ENCODE data around the gene RBP2. TPM values are rescaled to one million over a fixed set of nuclear protein-coding genes. Genes with fewer than 3 reads are reported as not detected.
A peak's percentile ranks its signal among the peaks of the same experiment; 100 is the strongest.

The RBP2 gene
- polyA plus RNA-seq, 2 of the 4 experiments (the other 2 are of a cell fraction), result not detected

DNA sequence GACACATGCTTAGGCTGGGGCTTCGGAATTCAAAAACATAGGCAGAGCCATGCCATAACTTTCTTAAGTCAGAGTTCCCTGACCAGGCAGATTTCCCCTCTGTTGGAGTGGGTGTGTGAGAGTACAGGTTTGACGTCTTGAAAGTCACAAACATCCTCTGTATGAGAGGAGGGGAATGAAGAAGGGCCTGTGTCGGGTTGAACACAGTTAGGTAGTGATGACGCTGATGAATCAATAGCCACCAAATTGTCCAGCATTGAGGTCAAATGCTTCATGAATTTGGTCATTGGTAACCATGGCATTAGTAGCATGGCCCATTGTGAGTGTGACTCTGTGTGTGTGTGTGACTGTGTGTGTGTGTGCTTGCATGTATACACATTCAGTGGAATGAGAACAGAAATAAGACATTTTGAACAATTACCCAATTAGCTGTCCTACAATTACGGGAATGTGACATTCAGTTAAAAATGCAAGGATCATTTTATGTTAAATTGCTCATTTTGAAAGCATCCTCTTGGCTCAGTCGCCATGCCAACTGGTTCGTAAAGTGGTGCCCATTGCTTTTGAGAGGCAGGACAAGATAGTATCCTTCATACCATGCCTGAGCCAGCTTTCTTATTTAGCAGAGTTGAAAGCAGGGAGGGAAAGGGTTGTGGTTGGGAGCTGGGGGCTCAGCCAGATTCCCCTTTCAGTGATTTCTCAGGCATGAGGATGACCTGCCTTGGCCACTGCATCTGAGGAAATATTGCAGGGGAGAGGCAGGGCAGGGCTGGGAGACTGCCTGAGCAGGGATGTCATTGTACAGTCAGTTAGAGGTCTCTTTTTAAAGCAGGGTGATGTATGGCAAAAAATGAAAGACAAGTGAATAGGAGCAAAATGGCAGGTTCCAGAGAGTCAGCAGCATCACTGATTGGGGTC, 35.4 kb downstream of the RBP2 start:
- POLR2A ChIA-PET, result no interaction called here
- Histone ChIP-seq H3K4me1 (no peaks in the 10 kb centered on the region), H3K4me2 (no peak overlapping the region), H3K9me3 (no peaks in the 10 kb centered on the region), H3K27ac (no peak overlapping the region), H3K4me3 (no peak overlapping the region)
- no peak for DNase-seq (ENCODE audit: low read depth in 1 of 2, low spot score in 1 of 2)
- WGBS (ENCODE audit: missing lambda C conversion rate), result 88% methylated on average over 7 of the region's 7 CpGs
- CTCF ChIA-PET, result interaction anchor here (1.3 to 1.5 kb wide), 2 partner anchors 13 to 14 kb away, joined by 3 to 4 read pairs; no protein-coding TSS in a partner anchor
- no peak for TF ChIP-seq NPAS2 (CRISPR knock-in tag; IDR thresholded peaks at IDR 0.05; ENCODE audit: borderline replicate concordance)
- no peak for FAIRE-seq
- no peak for ATAC-seq

- Histone ChIP-seq H3K4me2 (no peak overlapping the region), H3K4me1 (no peaks in the 10 kb centered on the region), H3K27ac (no peak overlapping the region), H3K4me3 (no peak overlapping the region), H3K9me3 (no peaks in the 10 kb centered on the region)
- TF ChIP-seq EHF (CRISPR knock-in tag; IDR thresholded peaks at IDR 0.05), result no peak
- TF ChIP-seq PHF8 (IDR thresholded peaks at IDR 0.05; ENCODE audit: borderline replicate concordance, low read depth), result no peak
- TF ChIP-seq HOXA7 (CRISPR knock-in tag; IDR thresholded peaks at IDR 0.05), result no peak
- TF ChIP-seq, protein P1, sequence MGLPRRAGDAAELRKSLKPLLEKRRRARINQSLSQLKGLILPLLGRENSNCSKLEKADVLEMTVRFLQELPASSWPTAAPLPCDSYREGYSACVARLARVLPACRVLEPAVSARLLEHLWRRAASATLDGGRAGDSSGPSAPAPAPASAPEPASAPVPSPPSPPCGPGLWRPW (IDR thresholded peaks at IDR 0.05), result no peak
- TF ChIP-seq POLR2AphosphoS2 (conservative IDR thresholded peaks at IDR 0.05; ENCODE audit: low read length), result no peak
- TF ChIP-seq HEYL (CRISPR knock-in tag; IDR thresholded peaks at IDR 0.05), result no peak
- no peak for TF ChIP-seq HDAC2 (IDR thresholded peaks at IDR 0.05)
- no peak for TF ChIP-seq CBX8 (IDR thresholded peaks at IDR 0.05)
- FAIRE-seq (no peak), DNase-seq (ENCODE audit: low read depth in 1 of 2, low spot score in 1 of 2) (no peak), ATAC-seq (no peak)
- CTCF ChIA-PET, result interaction anchor here (0.7 kb wide), 1 partner anchor 230 kb away, joined by 3 read pairs; no protein-coding TSS in a partner anchor
- 69% methylated on average over 1 of the region's 1 CpG for WGBS (ENCODE audit: missing lambda C conversion rate)
- POLR2A ChIA-PET, result no interaction called here
Observed at GRCh38 chr3:139439278-139439677, 37.0 kb downstream of the RBP2 start.

GRCh38 chr3:139434764-139435307, 41.5 kb downstream of the RBP2 start:
- DNase-seq (ENCODE audit: low read depth in 1 of 2, low spot score in 1 of 2), result peak in 1 of 2 experiments; percentile 23
- POLR2A ChIA-PET, result no interaction called here
- Histone ChIP-seq H3K27ac (no peak overlapping the region), H3K4me2 (no peak overlapping the region), H3K4me1 (no peaks in the 10 kb centered on the region), H3K4me3 (no peak overlapping the region), H3K9me3 (0 out of 3 replicates have a peak, but pooled peaks cover 3% of the 10 kb centered on the region)
- peak in 1 of 2 experiments; percentile 19; a peak in 1 of 6 replicates for ATAC-seq
- CTCF ChIA-PET, result interaction anchor here (1.5 to 2.0 kb wide), 2 partner anchors 127 kb away, joined by 7 to 11 read pairs; no protein-coding TSS in a partner anchor
- 87% methylated on average over 6 of the region's 6 CpGs for WGBS (ENCODE audit: missing lambda C conversion rate)
- FAIRE-seq, result no peak
- TF ChIP-seq, protein P2, sequence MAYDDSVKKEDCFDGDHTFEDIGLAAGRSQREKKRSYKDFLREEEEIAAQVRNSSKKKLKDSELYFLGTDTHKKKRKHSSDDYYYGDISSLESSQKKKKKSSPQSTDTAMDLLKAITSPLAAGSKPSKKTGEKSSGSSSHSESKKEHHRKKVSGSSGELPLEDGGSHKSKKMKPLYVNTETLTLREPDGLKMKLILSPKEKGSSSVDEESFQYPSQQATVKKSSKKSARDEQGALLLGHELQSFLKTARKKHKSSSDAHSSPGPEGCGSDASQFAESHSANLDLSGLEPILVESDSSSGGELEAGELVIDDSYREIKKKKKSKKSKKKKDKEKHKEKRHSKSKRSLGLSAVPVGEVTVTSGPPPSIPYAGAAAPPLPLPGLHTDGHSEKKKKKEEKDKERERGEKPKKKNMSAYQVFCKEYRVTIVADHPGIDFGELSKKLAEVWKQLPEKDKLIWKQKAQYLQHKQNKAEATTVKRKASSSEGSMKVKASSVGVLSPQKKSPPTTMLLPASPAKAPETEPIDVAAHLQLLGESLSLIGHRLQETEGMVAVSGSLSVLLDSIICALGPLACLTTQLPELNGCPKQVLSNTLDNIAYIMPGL (CRISPR knock-in tag; IDR thresholded peaks at IDR 0.05; ENCODE audit: borderline replicate concordance), result no peak
- TF ChIP-seq RARB (CRISPR knock-in tag; IDR thresholded peaks at IDR 0.05), result no peak
- TF ChIP-seq, protein P3, sequence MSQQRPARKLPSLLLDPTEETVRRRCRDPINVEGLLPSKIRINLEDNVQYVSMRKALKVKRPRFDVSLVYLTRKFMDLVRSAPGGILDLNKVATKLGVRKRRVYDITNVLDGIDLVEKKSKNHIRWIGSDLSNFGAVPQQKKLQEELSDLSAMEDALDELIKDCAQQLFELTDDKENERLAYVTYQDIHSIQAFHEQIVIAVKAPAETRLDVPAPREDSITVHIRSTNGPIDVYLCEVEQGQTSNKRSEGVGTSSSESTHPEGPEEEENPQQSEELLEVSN (IDR thresholded peaks at IDR 0.05; ENCODE audit: borderline replicate concordance, low read depth), result no peak
- no peak for TF ChIP-seq JUNB (IDR thresholded peaks at IDR 0.05)
- TF ChIP-seq RCOR1 (IDR thresholded peaks at IDR 0.05; ENCODE audit: low read depth, low read length), result no peak
- TF ChIP-seq NPAS2 (CRISPR knock-in tag; IDR thresholded peaks at IDR 0.05; ENCODE audit: borderline replicate concordance), result no peak
- TF ChIP-seq EHMT2 (IDR thresholded peaks at IDR 0.05; ENCODE audit: low read depth), result no peak
- TF ChIP-seq, protein P4, sequence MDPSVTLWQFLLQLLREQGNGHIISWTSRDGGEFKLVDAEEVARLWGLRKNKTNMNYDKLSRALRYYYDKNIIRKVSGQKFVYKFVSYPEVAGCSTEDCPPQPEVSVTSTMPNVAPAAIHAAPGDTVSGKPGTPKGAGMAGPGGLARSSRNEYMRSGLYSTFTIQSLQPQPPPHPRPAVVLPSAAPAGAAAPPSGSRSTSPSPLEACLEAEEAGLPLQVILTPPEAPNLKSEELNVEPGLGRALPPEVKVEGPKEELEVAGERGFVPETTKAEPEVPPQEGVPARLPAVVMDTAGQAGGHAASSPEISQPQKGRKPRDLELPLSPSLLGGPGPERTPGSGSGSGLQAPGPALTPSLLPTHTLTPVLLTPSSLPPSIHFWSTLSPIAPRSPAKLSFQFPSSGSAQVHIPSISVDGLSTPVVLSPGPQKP (IDR thresholded peaks at IDR 0.05; ENCODE audit: low read depth, low read length), result no peak
